UCSD-AML1 (cell line): Measurements from ENCODE around the gene OR4D6.
"Not testable (repeated sequence)": the region's sequence is repeated elsewhere in the genome, so short reads cannot be mapped to it uniquely, and the experiment has no call there.

ENCODE experiments used
- DNase-seq: peaks from one replicate; lab custom pipeline; 2025; ENCODE audit not compliant: unreplicated experiment; lab: John Stamatoyannopoulos, UW

OR4D6 gene

GRCh38 chr11:59456661-59457060, at the start of gene OR4D6:
OR4D6 (plus strand) TSS chr11:59456961; CDS start chr11:59456961, 0 bp downstream.
- DNase-seq: no peak

- DNase-seq: no peak
Observed at GRCh38 chr11:59413646-59414045, 43.1 kb upstream of the OR4D6 start.

- DNase-seq: no peak
Observed at GRCh38 chr11:59415111-59415510, 41.6 kb upstream of the OR4D6 start.

- no peak for DNase-seq
Observed at GRCh38 chr11:59416613-59417012, 40.1 kb upstream of the OR4D6 start.

- DNase-seq: no peak
Observed at GRCh38 chr11:59417023-59417422, 39.7 kb upstream of the OR4D6 start.

GRCh38 chr11:59418156-59418555, 38.6 kb upstream of the OR4D6 start:
- DNase-seq: no peak

GRCh38 chr11:59423835-59424234, 32.9 kb upstream of the OR4D6 start:
- no peak for DNase-seq

GRCh38 chr11:59425131-59425530, 31.6 kb upstream of the OR4D6 start:
- DNase-seq: no peak

GRCh38 chr11:59426361-59427067, 30.2 kb upstream of the OR4D6 start, which contains the start of gene OR5A2:
OR5A2 (minus strand) TSS chr11:59426413; CDS start chr11:59422953, 3,460 bp downstream.
- no peak for DNase-seq

GRCh38 chr11:59427068-59427382, 29.7 kb upstream of the OR4D6 start:
- DNase-seq: no peak

GRCh38 chr11:59429924-59430516, 26.7 kb upstream of the OR4D6 start:
- no peak for DNase-seq

- DNase-seq: no peak
Observed at GRCh38 chr11:59436169-59436568, 20.6 kb upstream of the OR4D6 start, which contains the start of gene OR5A1. OR5A1 (plus strand) TSS chr11:59436469; CDS start chr11:59443169, 6,700 bp downstream.

GRCh38 chr11:59437770-59438169, 19.0 kb upstream of the OR4D6 start:
- DNase-seq: no peak

- not testable (repeated sequence) for DNase-seq
Observed at GRCh38 chr11:59445624-59446023, 11.1 kb upstream of the OR4D6 start.

- no peak for DNase-seq
Observed at GRCh38 chr11:59448484-59448883, 8.3 kb upstream of the OR4D6 start.

GRCh38 chr11:59459916-59460315, 3.2 kb downstream of the OR4D6 start:
- DNase-seq: no peak

- no peak for DNase-seq
Observed at GRCh38 chr11:59463190-59463641, 6.5 kb downstream of the OR4D6 start.

- no peak for DNase-seq
Observed at GRCh38 chr11:59473015-59473414, 16.3 kb downstream of the OR4D6 start, which contains the start of gene OR4D10. OR4D10 (plus strand) TSS chr11:59473315; CDS start chr11:59477430, 4,115 bp downstream.

- DNase-seq: no peak
Observed at GRCh38 chr11:59475176-59475575, 18.4 kb downstream of the OR4D6 start.

- DNase-seq: no peak
Observed at GRCh38 chr11:59479906-59480305, 23.1 kb downstream of the OR4D6 start.

GRCh38 chr11:59480359-59480758, 23.6 kb downstream of the OR4D6 start:
- no peak for DNase-seq

- DNase-seq: no peak
Observed at GRCh38 chr11:59501931-59502330, 45.2 kb downstream of the OR4D6 start.
